Measurements from ENCODE around the gene NME5. TPM values are rescaled to one million over a fixed set of nuclear protein-coding genes. Genes with fewer than 3 reads are reported as not detected.
A peak's percentile ranks its signal among the peaks of the same experiment; 100 is the strongest.
"Not testable (repeated sequence)": the region's sequence is repeated elsewhere in the genome, so short reads cannot be mapped to it uniquely, and the experiment has no call there.

Gene NME5
- 10 to 100 TPM; 20.3 to 28.7 (median 24.0) TPM for polyA plus RNA-seq (ENCODE audit: insufficient read length in 4 of 4)

GRCh38 chr5:138138949-138139780, at the start of gene NME5:
Gene NME5, minus strand, starts transcription at chr5:138139428. Its CDS starts 648 bp downstream, at chr5:138138780.
- peak; percentile 49 to 61 (median 58) for DNase-seq (ENCODE audit: low read depth in 4 of 4, low spot score in 3 of 4)

GRCh38 chr5:138188626-138189025, 49.4 kb upstream of the NME5 start:
- no peak for DNase-seq (ENCODE audit: low read depth in 4 of 4, low spot score in 3 of 4)

GRCh38 chr5:138186002-138186447, 46.8 kb upstream of the NME5 start:
- DNase-seq (ENCODE audit: low read depth in 4 of 4, low spot score in 3 of 4), result no peak

GRCh38 chr5:138182808-138183207, 43.6 kb upstream of the NME5 start:
- DNase-seq (ENCODE audit: low read depth in 4 of 4, low spot score in 3 of 4), result no peak

- no peak for DNase-seq (ENCODE audit: low read depth in 4 of 4, low spot score in 3 of 4)
These were observed 41.6 kb upstream of the NME5 start for GRCh38 chr5:138180841-138181240.

GRCh38 chr5:138180183-138180782, 41.1 kb upstream of the NME5 start:
- peak in 3 of 4 donors; percentile 35 to 56 (median 44) for DNase-seq (ENCODE audit: low read depth in 4 of 4, low spot score in 3 of 4)

- DNase-seq (ENCODE audit: low read depth in 4 of 4, low spot score in 3 of 4), result no peak
These were observed 40.1 kb upstream of the NME5 start for GRCh38 chr5:138179277-138179857.

- peak; percentile 90 to 94 (median 92) for DNase-seq (ENCODE audit: low read depth in 4 of 4, low spot score in 3 of 4)
These were observed 39.5 kb upstream of the NME5 start, which contains the start of the genes BRD8 and KIF20A for GRCh38 chr5:138178516-138179276. Gene BRD8, minus strand, starts transcription at chr5:138178630. Its CDS starts 16 bp downstream, at chr5:138178614. Gene KIF20A, plus strand, starts transcription at chr5:138179112. Its CDS starts 569 bp downstream, at chr5:138179681.

GRCh38 chr5:138177941-138178515, 38.8 kb upstream of the NME5 start:
- peak in 3 of 4 donors; percentile 2 to 20 (median 19) for DNase-seq (ENCODE audit: low read depth in 4 of 4, low spot score in 3 of 4)

GRCh38 chr5:138170299-138170698, 31.1 kb upstream of the NME5 start:
- DNase-seq (ENCODE audit: low read depth in 4 of 4, low spot score in 3 of 4), result no peak

- no peak for DNase-seq (ENCODE audit: low read depth in 4 of 4, low spot score in 3 of 4)
These were observed 29.9 kb upstream of the NME5 start for GRCh38 chr5:138169124-138169523.

GRCh38 chr5:138163721-138164120, 24.5 kb upstream of the NME5 start:
- no peak for DNase-seq (ENCODE audit: low read depth in 4 of 4, low spot score in 3 of 4)

- no peak for DNase-seq (ENCODE audit: low read depth in 4 of 4, low spot score in 3 of 4)
These were observed 21.5 kb upstream of the NME5 start for GRCh38 chr5:138160706-138161105.

GRCh38 chr5:138159666-138160065, 20.4 kb upstream of the NME5 start:
- no peak for DNase-seq (ENCODE audit: low read depth in 4 of 4, low spot score in 3 of 4)

GRCh38 chr5:138157626-138158025, 18.4 kb upstream of the NME5 start:
- DNase-seq (ENCODE audit: low read depth in 4 of 4, low spot score in 3 of 4), result no peak

- DNase-seq (ENCODE audit: low read depth in 4 of 4, low spot score in 3 of 4), result not testable (repeated sequence)
These were observed 16.7 kb upstream of the NME5 start for GRCh38 chr5:138155977-138156376.

- no peak for DNase-seq (ENCODE audit: low read depth in 4 of 4, low spot score in 3 of 4)
These were observed 10.3 kb upstream of the NME5 start for GRCh38 chr5:138149530-138149929.

- no peak for DNase-seq (ENCODE audit: low read depth in 4 of 4, low spot score in 3 of 4)
These were observed 9.6 kb upstream of the NME5 start for GRCh38 chr5:138148811-138149210.

- not testable (repeated sequence) for DNase-seq (ENCODE audit: low read depth in 4 of 4, low spot score in 3 of 4)
These were observed 4.3 kb upstream of the NME5 start for GRCh38 chr5:138143578-138143977.

GRCh38 chr5:138141734-138142133, 2.5 kb upstream of the NME5 start:
- DNase-seq (ENCODE audit: low read depth in 4 of 4, low spot score in 3 of 4), result no peak

Measured in right renal pelvis (tissue), 4 donors.